Limb (tissue), 2 donors: ENCODE measurements around the gene HSD17B4.
"Not testable (repeated sequence)": the region's sequence is repeated elsewhere in the genome, so short reads cannot be mapped to it uniquely, and the experiment has no call there.

Source experiments
- DNase-seq, 2 donors: peaks; one replicate each; pipeline ENCODE4 v3.0.0-alpha.2; 2016; ENCODE audit errors: extremely low spot score in 2 of 2

Gene HSD17B4, protein sequence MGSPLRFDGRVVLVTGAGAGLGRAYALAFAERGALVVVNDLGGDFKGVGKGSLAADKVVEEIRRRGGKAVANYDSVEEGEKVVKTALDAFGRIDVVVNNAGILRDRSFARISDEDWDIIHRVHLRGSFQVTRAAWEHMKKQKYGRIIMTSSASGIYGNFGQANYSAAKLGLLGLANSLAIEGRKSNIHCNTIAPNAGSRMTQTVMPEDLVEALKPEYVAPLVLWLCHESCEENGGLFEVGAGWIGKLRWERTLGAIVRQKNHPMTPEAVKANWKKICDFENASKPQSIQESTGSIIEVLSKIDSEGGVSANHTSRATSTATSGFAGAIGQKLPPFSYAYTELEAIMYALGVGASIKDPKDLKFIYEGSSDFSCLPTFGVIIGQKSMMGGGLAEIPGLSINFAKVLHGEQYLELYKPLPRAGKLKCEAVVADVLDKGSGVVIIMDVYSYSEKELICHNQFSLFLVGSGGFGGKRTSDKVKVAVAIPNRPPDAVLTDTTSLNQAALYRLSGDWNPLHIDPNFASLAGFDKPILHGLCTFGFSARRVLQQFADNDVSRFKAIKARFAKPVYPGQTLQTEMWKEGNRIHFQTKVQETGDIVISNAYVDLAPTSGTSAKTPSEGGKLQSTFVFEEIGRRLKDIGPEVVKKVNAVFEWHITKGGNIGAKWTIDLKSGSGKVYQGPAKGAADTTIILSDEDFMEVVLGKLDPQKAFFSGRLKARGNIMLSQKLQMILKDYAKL

DNA sequence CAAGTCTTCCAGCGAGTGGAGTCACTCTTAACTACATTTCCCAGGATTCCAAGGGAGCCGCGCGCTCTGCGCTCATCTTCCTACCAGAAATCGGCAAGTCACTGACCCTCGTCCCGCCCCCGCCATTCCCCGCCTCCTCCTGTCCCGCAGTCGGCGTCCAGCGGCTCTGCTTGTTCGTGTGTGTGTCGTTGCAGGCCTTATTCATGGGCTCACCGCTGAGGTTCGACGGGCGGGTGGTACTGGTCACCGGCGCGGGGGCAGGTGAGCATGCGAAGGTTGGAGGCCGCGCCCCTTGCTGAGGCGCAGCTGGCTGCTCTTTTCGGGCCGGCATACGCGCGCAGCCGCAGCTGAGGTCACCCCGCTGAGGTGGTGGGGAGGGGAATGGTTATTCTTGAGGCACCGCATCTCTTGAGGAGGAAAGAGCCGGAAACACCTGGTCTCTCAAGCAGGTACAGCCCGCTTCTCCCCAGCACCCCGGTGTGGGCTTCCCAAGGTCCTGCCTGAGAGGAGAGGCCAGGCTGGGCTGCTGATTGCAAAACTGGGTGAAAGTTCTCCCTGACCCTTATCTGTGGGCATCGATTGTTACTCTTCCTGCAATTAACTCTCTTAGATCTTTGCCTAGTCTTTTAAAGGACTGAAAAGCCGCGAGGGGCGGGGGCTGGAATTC is at the start of gene HSD17B4:
HSD17B4 (plus strand) TSS at position 125 of the 667 bp plus-strand sequence; CDS start at position 204, 79 bp downstream.
- peak; percentile 82 to 90 for DNase-seq

- no peak for DNase-seq
These were observed 49.7 kb upstream of the HSD17B4 start for GRCh38 chr5:119402555-119402954.

DNA sequence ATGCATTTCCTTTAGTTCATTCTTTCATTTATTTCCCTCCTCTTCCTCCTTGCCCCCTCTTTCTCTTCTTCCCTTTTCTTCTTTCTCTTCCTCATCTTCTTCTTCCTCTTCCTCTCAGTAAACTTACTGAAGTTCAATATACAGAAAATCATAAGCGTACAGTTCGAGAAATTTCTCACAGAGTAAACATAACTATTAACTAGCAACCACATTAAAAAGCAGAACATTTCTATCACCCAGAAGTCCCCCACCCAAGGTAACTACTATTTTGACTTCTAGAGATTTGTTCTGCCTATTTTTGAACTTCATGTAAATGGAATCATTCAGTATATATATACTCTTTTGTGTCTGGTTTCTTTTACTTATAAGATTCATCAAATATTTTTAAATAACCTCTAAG is 48.3 kb upstream of the HSD17B4 start:
- DNase-seq = no peak

DNA sequence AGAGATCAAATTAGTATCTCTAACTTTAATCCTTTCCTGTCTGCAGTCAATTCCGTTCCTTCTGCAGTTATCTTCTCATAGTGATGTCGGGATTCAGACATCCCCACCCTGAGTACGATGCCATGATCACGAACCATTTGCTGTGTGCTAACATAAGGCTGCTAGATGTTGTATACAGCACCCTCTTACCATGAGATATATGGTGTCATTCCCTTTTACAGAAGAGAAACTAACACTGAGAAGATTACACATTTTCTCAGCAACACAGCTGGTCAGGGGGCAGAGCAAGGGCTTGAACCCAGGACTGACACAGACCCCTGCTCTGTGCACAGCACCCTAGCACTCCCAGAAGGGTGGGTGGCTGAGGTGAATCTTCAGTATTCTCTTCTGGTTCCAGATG is 46.9 kb upstream of the HSD17B4 start:
- DNase-seq = no peak

GRCh38 chr5:119406551-119407110 is 45.7 kb upstream of the HSD17B4 start:
- DNase-seq = no peak

DNA sequence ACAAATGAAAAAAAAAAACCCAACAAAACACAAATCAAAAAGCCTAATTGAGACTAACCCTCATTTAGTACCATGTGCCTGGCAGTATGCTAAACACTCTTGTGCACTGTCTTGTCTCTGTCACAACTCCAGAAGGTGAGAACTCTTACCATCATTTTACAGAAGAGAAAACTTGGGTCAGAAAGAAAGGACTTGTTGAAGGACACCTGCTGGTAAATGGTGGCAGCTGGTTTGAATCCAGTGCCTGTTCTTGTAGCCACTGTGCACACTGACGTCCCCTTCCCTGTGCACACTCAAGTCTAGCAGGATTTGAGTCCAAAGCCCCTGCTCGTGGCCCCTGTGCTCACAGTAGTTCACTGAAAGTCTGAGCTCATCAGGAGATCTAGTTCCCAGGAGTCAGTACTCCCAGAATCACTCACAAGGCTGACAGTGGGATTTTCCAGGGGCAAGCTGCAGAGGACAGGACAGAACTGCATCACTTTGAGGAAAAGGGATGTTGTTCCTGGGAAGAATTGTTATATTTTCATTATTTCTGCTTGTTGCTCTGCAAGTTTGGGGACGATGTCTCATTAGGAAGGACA is 43.0 kb upstream of the HSD17B4 start:
- DNase-seq = no peak

- DNase-seq = no peak
These were observed 41.7 kb upstream of the HSD17B4 start for GRCh38 chr5:119410448-119411159.

- DNase-seq = peak; percentile 72 to 83
These were observed 40.7 kb upstream of the HSD17B4 start for GRCh38 chr5:119411361-119412278.

- no peak for DNase-seq
These were observed 39.7 kb upstream of the HSD17B4 start for GRCh38 chr5:119412279-119413227.

DNA sequence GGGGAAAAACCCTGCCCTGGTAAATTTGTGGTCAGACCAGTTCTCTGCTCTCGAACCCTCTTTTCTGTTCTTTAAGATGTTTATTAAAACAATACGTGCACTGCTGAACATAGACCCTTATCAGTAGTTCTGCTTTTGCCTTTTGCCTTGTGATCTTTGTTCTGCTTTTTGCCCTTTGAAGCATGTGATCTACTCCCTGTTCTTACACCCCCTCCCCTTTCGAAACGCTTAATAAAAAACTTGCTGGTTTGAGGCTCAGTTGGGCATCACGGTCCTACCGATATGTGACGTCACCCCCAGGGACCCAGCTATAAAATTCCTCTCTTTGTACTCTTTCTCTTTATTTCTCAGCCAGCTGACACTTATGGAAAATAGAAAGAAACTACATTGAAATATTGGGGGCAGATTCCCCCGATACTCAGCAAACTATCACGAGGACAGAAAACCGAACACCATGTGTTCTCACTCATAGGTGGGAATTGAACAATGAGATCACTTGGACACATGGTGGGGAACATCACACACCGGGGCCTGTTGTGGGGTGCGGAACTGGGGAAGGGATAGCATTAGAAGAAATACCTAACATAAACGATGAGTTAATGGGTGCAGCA is 38.1 kb upstream of the HSD17B4 start:
- DNase-seq = not testable (repeated sequence)

DNA sequence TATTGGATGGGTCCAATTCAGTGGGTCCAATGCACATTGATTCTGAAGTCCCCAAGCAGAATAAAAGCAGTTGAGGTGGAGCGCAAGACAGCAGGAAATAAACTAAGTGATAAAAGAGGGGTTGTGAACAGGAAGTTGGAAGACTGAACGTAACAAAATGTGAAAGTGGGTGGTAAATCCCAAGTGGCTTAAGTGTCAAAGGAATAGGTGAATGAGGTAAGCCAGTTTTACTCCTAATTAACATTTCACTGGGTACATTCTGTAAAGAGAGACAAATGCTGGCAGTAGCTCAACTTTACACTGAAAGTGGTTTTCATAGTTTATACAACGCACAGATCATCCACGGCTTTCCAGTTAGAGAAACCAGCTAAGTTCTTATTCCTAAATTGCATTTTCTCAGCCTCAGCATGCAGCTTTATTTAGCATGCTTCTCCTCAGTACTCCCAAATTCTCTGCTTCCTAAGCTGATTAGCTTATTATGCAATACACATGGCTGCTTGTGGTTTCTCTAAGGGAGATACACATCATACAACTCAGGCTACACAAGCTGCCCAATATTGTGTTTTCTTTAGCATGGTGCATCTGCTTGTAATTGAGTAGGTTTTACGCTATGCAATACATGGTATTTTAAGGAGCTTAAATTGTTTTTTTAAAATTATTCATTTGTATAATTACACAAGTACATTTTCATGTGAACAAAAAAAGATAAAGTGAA is 34.2 kb upstream of the HSD17B4 start:
- no peak for DNase-seq

- DNase-seq = no peak
These were observed 33.6 kb upstream of the HSD17B4 start for GRCh38 chr5:119418606-119419100.

DNA sequence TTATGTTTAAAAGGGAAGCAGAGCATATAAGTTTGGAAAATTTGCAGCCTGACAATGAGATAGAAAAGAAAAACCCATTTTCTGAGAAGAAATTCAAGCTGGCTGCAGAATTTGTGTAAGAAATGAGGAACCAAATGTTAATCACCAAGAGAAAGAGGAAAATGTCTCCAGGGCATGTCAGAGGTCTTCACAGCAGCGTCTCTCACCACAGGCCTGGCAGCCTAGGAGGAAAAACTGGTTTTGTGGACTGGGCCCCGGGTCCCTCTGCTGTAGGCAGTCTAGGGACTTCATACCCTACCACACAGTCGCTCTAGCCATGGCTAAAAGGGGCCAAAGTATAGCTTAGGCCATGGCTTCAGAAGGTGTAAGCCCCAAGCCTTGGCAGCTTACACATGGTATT is 32.1 kb upstream of the HSD17B4 start:
- no peak for DNase-seq

DNA sequence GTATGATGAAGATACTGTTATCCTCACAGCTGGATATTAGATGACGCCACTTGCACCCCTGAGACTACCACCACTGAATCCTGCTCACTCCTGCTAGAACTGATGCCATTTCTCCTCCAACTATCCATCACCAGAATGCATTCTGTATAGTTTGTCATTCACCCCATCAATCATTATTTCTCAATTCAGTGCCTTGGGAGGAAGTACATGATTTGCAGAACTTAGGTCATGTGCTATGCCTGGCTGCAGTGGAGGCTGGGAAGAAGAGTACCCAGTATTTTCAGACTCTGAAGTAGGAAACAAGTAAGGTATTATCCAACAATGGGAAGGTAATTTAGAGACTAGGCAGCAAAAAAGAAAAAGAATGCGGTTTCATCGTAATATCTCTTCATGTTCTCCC is 26.2 kb upstream of the HSD17B4 start:
- DNase-seq = no peak

DNA sequence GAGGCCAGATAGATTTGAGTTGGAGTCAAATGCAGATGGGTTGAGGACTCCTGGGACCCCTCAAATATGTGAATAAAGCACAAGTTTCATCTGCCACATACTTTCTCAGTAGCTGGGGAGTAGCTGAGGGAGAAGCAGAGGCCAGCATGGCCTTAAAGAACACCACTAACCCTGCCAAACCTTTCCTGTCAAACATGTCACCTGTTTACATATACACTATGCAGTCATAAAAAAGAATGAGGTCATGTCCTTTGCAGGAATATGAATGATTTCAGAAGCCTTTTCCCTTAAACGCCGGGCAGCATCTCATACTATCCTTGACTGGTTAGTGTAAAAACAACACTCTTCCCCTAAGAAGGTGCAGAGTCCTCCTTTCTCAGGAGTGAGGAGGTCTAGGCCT is 25.2 kb upstream of the HSD17B4 start:
- DNase-seq = no peak

DNA sequence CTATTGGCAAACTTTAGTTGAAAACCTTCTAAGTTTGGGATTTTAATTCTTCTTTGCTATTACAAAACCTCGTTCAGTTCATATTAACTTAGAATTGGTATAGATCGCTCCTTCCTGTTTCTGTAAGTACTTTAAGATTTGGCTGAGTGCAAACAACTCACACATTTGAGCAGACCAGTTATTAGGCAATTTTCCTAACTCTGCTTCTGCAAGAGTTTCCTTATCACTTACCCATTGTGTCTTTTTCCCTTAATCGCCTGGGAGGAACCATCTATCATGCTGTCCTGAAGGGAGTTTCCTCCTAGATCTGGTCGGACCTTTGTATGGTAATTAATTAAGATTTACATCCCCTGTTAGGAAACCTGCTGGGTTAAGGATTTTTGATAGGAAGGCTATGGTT is 24.7 kb upstream of the HSD17B4 start:
- not testable (repeated sequence) for DNase-seq

DNA sequence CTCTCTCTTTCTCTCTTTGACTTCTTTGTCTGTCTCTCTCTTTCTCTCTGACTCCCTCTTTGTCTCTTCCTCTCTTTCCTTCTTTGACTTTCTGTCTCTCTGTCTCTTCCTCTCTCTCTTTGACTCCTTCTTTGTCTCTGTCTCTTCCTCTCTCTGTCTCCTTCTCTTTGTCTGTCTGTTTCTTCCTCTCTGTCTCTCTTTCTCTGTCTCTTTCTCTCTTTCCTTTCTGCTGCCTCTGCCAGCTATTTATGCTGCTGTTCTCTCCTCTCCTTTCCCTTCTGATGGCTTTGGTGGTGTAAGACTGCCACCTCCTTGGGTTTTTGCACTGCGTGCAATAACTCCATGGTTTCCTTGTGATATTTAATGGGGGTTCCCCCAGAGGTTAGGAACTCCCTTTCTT is 24.1 kb upstream of the HSD17B4 start:
- not testable (repeated sequence) for DNase-seq
